ENCODE results near the gene F7. TPM values are rescaled to one million over a fixed set of nuclear protein-coding genes. Genes with fewer than 3 reads are reported as not detected.

F7 gene
- polyA plus RNA-seq, 6 donors from 2014 or later = not detected

DNA sequence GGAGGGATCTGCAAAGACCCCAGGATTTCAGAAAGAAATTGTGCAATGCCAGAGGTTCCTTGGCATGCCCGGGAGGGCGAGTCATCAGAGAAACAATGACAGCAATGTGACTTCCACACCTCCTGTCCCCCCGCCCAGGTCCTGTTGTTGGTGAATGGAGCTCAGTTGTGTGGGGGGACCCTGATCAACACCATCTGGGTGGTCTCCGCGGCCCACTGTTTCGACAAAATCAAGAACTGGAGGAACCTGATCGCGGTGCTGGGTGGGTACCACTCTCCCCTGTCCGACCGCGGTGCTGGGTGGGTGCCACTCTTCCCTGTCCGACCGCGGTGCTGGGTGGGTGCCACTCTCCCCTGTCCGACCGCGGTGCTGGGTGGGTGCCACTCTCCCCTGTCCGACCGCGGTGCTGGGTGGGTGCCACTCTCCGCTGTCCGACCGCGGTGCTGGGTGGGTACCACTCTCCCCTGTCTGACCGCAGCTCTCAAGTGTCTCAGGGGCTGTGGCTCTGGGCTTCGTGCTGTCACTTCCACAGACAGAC, 11.8 kb downstream of the F7 start:
- Mint-ChIP-seq H3K9me3 (peaks cover 0 to 2% (median 0%) of the 10 kb centered on the region in 7 donors), H3K4me3 (no peak overlapping the region), H3K4me1 (no peaks in the 10 kb centered on the region), H3K36me3 (no peaks in the 10 kb centered on the region), H3K27ac (no peak overlapping the region), H3K27me3 (peaks cover 5 to 16% (median 15%) of the 10 kb centered on the region in 3 donors)
- DNase-seq (no peak), ATAC-seq (ENCODE audit: low read depth in 2 of 2) (no peak)

DNA sequence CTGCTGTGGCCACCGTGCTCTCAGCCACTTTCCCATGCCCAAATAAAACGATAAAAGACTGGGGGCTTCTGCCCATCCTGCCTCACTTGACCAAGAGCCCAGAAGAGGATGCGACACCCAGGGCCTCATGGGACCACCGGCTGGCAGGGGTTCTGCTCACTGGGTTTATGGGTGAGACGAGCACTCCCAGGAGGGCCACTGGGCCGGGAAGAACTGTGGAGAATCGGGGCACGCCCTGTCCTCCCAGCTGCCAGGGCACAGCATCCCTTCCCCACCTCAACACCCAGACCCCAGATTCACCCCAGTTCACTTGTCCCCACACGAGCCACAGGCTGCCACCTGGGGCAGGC, 12.3 kb downstream of the F7 start:
- Mint-ChIP-seq H3K36me3 (no peaks in the 10 kb centered on the region), H3K27ac (no peak overlapping the region), H3K9me3 (peaks cover 0 to 2% (median 0%) of the 10 kb centered on the region in 7 donors), H3K27me3 (peaks cover 8 to 18% (median 16%) of the 10 kb centered on the region in 3 donors), H3K4me1 (no peaks in the 10 kb centered on the region), H3K4me3 (no peak overlapping the region)
- DNase-seq = no peak
- no peak for ATAC-seq (ENCODE audit: low read depth in 2 of 2)

DNA sequence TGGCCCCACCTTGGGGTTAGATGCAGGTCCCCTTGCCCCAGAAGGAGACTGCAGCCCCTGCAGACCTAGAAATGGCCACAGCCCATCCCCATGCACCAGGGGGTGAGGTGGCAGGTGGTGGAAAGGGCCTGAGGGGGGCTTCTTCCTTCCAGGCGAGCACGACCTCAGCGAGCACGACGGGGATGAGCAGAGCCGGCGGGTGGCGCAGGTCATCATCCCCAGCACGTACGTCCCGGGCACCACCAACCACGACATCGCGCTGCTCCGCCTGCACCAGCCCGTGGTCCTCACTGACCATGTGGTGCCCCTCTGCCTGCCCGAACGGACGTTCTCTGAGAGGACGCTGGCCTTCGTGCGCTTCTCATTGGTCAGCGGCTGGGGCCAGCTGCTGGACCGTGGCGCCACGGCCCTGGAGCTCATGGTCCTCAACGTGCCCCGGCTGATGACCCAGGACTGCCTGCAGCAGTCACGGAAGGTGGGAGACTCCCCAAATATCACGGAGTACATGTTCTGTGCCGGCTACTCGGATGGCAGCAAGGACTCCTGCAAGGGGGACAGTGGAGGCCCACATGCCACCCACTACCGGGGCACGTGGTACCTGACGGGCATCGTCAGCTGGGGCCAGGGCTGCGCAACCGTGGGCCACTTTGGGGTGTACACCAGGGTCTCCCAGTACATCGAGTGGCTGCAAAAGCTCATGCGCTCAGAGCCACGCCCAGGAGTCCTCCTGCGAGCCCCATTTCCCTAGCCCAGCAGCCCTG, 12.8 kb downstream of the F7 start:
- Mint-ChIP-seq H3K4me1 (no peaks in the 10 kb centered on the region), H3K27ac (no peak overlapping the region)

DNA sequence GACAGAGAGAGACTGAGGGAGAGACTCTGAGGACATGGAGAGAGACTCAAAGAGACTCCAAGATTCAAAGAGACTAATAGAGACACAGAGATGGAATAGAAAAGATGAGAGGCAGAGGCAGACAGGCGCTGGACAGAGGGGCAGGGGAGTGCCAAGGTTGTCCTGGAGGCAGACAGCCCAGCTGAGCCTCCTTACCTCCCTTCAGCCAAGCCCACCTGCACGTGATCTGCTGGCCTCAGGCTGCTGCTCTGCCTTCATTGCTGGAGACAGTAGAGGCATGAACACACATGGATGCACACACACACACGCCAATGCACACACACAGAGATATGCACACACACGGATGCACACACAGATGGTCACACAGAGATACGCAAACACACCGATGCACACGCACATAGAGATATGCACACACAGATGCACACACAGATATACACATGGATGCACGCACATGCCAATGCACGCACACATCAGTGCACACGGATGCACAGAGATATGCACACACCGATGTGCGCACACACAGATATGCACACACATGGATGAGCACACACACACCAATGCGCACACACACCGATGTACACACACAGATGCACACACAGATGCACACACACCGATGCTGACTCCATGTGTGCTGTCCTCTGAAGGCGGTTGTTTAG, 13.7 kb downstream of the F7 start:
- ATAC-seq (ENCODE audit: low read depth in 2 of 2) (no peak), DNase-seq (no peak)
- no peak overlapping the region for H3K4me3 Mint-ChIP-seq
- peaks cover 0 to 2% (median 0%) of the 10 kb centered on the region in 7 donors for H3K9me3 Mint-ChIP-seq
- no peaks in the 10 kb centered on the region for H3K4me1 Mint-ChIP-seq
- H3K27me3 Mint-ChIP-seq = peaks cover 16 to 21% (median 21%) of the 10 kb centered on the region in 3 donors
- H3K36me3 Mint-ChIP-seq = no peaks in the 10 kb centered on the region
- no peak overlapping the region for H3K27ac Mint-ChIP-seq

More for the DNA sequence above, 12.8 kb downstream of the F7 start:
- peaks cover 14 to 22% (median 16%) of the 10 kb centered on the region in 3 donors for H3K27me3 Mint-ChIP-seq
- H3K9me3 Mint-ChIP-seq = peaks cover 0 to 2% (median 0%) of the 10 kb centered on the region in 7 donors
- no peak for ATAC-seq (ENCODE audit: low read depth in 2 of 2)
- no peaks in the 10 kb centered on the region for H3K36me3 Mint-ChIP-seq
- no peak for DNase-seq
- peak overlapping the region in 1 of 8 donors; percentile 9 for H3K4me3 Mint-ChIP-seq

DNA sequence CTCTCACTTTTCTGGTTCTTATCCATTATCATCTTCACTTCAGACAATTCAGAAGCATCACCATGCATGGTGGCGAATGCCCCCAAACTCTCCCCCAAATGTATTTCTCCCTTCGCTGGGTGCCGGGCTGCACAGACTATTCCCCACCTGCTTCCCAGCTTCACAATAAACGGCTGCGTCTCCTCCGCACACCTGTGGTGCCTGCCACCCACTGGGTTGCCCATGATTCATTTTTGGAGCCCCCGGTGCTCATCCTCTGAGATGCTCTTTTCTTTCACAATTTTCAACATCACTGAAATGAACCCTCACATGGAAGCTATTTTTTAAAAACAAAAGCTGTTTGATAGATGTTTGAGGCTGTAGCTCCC, 14.2 kb downstream of the F7 start:
- ATAC-seq (ENCODE audit: low read depth in 2 of 2) = no peak
- H3K4me1 Mint-ChIP-seq = no peaks in the 10 kb centered on the region
- H3K4me3 Mint-ChIP-seq = peak overlapping the region in 1 of 8 donors; percentile 73
- H3K36me3 Mint-ChIP-seq = no peaks in the 10 kb centered on the region
- DNase-seq = no peak
- peaks cover 0 to 2% (median 0%) of the 10 kb centered on the region in 7 donors for H3K9me3 Mint-ChIP-seq
- peaks cover 16 to 21% (median 16%) of the 10 kb centered on the region in 3 donors for H3K27me3 Mint-ChIP-seq
- no peak overlapping the region for H3K27ac Mint-ChIP-seq

DNA sequence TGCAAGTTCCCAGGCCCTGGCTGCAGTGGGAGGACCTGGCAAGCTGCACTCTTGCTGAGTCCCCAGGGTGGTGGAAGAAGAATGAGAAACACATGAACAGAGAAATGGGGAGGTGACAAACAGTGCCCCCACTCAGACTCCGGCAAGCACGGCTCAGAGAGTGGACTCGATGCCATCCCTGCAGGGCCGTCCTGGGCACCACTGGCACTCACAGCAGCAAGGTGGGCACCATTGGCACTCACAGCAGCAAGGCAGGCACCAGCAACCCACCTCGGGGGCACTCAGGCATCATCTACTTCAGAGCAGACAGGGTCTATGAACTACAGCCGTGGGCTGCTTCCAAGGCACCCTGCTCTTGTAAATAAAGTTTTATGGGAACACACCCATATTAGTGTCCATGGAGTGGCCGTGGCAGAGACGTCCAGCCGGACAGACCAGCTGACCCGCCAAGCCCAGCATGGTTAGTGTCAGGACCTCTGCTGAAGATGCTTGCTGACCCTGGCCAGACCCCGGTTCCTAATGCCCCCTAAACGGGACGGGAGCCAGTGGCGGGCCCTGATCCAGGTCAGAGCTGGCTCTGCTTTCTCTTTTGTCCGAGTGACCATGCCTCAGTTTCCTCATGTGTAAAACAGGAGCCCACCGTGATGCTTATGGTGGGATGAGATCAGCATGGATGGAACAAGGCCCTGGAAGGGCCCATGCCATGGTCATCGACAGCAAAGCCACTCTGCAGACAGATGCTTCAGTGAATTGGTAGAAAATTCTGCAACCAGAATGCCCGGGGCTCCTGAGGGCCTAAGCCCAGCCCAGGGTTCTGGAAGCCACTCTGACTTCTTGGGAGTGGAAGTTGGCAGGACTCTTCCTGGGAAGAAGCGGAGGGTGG, 14.9 kb downstream of the F7 start:
- Mint-ChIP-seq H3K27ac (no peak overlapping the region), H3K4me1 (no peaks in the 10 kb centered on the region), H3K36me3 (no peaks in the 10 kb centered on the region), H3K4me3 (no peak overlapping the region), H3K27me3 (peaks cover 10 to 24% (median 18%) of the 10 kb centered on the region in 3 donors), H3K9me3 (peaks cover 0 to 2% (median 0%) of the 10 kb centered on the region in 7 donors)
- no peak for ATAC-seq (ENCODE audit: low read depth in 2 of 2)
- no peak for DNase-seq

DNA sequence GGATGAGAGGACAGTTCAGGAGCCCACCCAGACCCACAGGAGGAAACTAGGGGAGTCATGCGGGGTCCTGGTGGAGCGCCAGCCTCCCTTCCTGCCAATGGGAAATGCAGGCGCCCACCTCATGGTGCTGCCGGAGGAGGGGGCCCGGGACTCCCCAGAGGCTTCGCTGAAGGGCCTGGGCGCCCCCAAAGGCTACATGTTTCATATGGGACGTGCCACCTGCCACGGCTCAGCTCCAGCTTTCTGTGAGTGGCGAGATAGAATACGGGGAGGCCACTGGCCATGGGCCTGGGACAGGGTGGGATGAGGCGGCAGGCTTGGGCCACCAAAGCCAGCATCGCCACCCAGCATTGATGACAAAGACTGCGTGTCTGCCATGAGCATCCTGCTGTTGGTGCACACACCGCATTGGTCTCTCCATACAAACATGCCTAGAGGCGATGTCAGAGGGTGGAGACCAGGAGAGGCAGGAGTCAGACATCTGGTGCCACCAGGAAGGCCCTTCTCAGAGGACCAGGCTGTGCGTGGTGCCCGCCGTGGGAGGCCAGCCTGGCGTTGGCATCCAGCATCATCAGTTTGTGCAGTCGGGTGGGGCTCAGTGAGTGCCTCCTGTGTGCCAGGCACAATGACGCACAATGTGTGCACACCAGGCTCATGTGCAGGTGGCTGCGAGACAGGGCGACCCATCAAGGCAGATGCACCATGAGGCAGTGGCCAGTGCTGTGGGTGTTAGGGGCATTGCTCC, 15.8 kb downstream of the F7 start:
- Mint-ChIP-seq H3K36me3 (no peaks in the 10 kb centered on the region), H3K9me3 (peaks cover 0 to 2% (median 0%) of the 10 kb centered on the region in 7 donors), H3K4me1 (no peaks in the 10 kb centered on the region), H3K4me3 (no peak overlapping the region), H3K27me3 (peaks cover 13 to 32% (median 20%) of the 10 kb centered on the region in 3 donors), H3K27ac (no peak overlapping the region)
- ATAC-seq (ENCODE audit: low read depth in 2 of 2) (no peak), DNase-seq (no peak)

DNA sequence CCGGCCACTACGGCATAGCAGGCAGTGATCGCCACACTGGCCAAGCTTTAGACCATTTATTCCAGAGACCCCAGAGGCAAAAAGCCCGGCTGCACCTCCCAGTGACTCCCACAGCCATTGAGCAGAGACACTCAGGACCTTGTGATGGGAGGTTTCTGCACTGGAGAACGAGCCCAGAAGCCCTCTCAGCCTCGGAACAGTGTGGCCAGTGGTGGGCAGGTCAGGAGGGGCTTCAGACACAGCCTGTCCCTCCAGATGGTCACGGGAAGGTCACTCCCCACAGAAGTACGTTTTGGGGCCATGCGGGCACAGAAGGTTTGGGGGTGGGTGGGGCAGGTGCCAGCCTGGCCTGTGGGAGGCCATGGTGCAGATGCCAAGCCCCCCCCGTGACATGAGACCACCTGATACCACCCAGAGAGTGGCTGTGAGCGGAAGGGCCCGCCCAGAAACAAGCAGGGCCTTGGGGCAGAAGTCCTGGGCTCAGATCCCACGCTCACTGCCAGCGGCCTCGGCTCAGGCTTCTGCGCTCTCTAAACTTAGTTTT, 16.4 kb downstream of the F7 start:
- Mint-ChIP-seq H3K9me3 (peaks cover 0 to 2% (median 0%) of the 10 kb centered on the region in 7 donors), H3K4me1 (no peaks in the 10 kb centered on the region), H3K36me3 (no peaks in the 10 kb centered on the region), H3K27ac (no peak overlapping the region), H3K4me3 (no peak overlapping the region), H3K27me3 (peaks cover 19 to 39% (median 19%) of the 10 kb centered on the region in 3 donors)
- no peak for DNase-seq
- ATAC-seq (ENCODE audit: low read depth in 2 of 2) = no peak

DNA sequence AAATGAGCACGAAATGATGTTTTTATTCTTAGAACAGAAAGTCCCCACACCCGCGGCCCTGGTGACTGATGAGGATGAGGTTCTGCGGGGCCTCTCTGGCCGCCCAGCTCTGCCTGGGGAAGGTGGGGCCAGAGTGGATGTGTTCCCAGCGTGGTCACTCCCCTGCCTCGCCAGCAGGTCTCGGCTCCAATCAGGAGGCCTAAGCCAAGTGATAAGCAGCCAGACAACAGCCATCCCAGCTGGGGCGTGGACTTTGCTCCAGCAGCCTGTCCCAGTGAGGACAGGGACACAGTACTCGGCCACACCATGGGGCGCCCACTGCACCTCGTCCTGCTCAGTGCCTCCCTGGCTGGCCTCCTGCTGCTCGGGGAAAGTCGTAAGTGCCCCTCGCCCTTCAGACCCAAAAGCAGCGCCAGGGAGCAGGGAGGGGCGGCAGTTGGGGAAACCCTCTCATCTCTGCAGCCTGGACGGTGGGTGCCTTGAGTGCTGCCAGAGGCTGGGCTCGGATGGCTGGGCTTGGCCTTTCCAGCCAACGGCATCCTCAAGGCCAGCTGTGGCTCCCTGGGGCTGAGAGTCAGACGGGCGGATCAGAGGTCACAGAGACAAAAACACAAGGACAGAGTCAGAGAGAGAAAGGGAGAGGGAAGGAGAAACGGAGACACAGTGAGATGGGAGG, 17.1 kb downstream of the F7 start, which contains the start of gene F10:
TSS of gene F10 (plus strand) at position 250 of the 676 bp plus-strand sequence. CDS start at position 307, 57 bp downstream.
- Mint-ChIP-seq H3K4me1 (no peaks in the 10 kb centered on the region), H3K9me3 (no peaks in the 10 kb centered on the region), H3K27ac (no peak within 1 kb of the TSS), H3K27me3 (peaks cover 26 to 46% (median 26%) of the 10 kb centered on the region in 3 donors), H3K36me3 (no peaks in the 10 kb centered on the region), H3K4me3 (no peak within 1 kb of the TSS)
- ATAC-seq (ENCODE audit: low read depth in 2 of 2) = no peak
- DNase-seq = no peak

DNA sequence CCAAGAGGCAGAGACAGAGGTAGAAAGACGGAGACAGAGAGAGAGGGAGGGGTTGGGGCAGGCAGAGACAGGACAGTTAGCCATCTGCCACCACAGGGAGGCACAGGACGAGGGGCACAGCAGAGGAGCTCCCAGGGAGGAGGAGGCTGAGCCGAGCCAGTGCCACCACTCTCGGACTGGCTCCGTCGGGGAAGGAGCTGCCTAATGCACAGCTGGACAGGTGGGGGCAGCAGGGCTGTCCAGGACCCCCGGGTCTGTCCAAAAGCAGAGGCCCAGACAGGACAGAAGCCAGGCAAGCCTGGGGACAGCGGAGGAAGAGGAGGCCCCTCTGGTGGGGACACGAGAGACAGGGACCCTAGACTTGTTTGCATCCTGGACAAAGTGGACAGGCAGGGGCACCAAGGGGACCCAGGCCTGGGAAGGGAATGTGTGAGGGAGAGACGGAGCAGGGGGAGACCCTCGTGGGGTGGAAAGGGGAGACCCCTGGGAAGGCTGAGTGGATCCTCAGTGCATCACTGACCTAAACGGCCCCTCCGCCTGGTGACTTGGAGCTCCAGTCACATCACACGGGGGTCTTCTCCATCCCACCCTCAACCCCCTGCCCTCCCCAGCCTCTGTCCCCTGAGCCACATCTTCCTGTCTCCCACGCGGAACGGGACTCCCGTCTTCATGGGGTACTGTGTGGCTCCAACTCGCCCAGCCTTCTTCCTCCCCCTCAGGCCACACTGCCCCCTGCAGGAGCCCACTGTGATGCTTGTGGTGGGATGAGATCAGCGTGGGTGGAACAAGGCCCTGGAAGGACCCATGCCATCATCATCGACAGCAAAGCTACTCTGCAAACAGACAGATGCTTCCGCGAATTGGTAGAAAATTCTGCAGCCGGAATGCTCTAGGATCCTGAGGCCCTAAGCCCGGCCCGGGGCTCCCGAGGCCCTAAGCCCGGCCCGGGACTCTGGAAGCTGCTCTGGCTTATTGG, 17.9 kb downstream of the F7 start:
- Mint-ChIP-seq H3K9me3 (no peaks in the 10 kb centered on the region), H3K4me3 (no peak overlapping the region), H3K4me1 (no peaks in the 10 kb centered on the region), H3K27ac (no peak overlapping the region), H3K36me3 (no peaks in the 10 kb centered on the region), H3K27me3 (peaks cover 30 to 54% (median 34%) of the 10 kb centered on the region in 3 donors)
- ATAC-seq (ENCODE audit: low read depth in 2 of 2) (no peak), DNase-seq (no peak)

DNA sequence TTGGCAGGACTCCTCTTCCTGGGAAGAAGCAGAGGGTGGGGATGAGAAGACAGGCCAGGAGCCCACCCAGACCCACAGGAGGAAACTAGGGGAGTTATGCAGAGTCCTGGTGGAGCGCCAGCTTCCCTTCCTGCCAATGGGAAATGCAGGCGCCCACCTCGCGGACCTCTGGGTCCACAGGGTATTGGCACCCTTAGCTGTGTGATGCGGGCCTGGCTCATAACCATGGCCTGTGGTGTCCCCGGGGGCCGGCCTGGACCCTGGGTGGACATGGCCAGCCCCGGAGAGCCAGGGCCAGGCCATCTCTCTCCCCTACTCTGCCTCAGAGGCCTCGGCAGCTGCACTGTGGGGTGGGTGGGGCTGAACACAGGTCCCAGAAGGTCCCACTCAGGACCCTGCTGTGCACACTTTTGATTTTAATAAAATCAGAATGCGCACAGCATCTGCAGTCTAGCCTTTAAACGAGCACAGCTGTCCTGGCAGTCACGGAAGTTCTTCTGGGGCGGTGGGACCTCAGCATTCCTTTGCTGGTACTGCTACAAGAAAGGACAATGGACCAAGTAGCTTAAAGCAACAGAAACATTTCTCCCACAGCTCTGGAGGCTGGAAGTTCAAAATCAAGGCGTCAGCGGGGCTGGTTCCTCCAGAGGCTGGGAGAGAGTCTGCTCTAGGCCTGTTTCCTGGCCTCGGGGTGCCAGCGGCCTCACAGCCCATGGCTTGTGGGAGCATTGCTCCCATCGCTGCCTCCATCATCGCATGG, 18.8 kb downstream of the F7 start:
- ATAC-seq (ENCODE audit: low read depth in 2 of 2) (no peak), DNase-seq (no peak)
- H3K27me3 Mint-ChIP-seq = peaks cover 34 to 60% (median 41%) of the 10 kb centered on the region in 3 donors
- H3K36me3 Mint-ChIP-seq = no peaks in the 10 kb centered on the region
- peaks cover 0 to 5% (median 5%) of the 10 kb centered on the region in 3 donors for H3K4me1 Mint-ChIP-seq
- H3K4me3 Mint-ChIP-seq = no peak overlapping the region
- H3K27ac Mint-ChIP-seq = no peak overlapping the region
- no peaks in the 10 kb centered on the region for H3K9me3 Mint-ChIP-seq
